GM23338 (cell line): ENCODE results near the gene TEX35. TPM values are rescaled to one million over a fixed set of nuclear protein-coding genes. Genes with fewer than 3 reads are reported as not detected.

Experiments used
- ATAC-seq: fragments of 200-7000 bp; cut with Tn5 transposase; 3 replicates; pipeline ENCODE4 v1.9.1; 2020
- DNase-seq: peaks from one replicate; pipeline ENCODE4 v3.0.0-alpha.2; 2015; ENCODE audit warnings: low spot score
- H2AFZ ChIP-seq: fragments of 200-600 bp; sonication (generic); 2 replicates; pipeline ENCODE4 v1.8.0; 2016; ENCODE audit warnings: antibody characterized with exemption, mild to moderate bottlenecking, moderate library complexity
- H3F3A ChIP-seq: fragments of 200-600 bp; sonication (generic); replicated peaks from 2 replicates; pipeline ENCODE4 v1.8.0; 2017; ENCODE audit warnings: antibody characterized with exemption, mixed run types, low read depth
- H3K27ac ChIP-seq: fragments of 200-600 bp; sonication (generic); 2 replicates; pipeline ENCODE4 v1.6.1; 2016; ENCODE audit warnings: low read depth
- H3K27me3 ChIP-seq: fragments of 200-600 bp; sonication (generic); 2 replicates; pipeline ENCODE4 v1.8.0; 2016; ENCODE audit warnings: mild to moderate bottlenecking, mixed run types, moderate library complexity; ENCODE audit not compliant: insufficient read depth
- H3K36me3 ChIP-seq: fragments of 200-600 bp; sonication (generic); 2 replicates; pipeline ENCODE4 v1.8.0; 2016; ENCODE audit warnings: mild to moderate bottlenecking; ENCODE audit not compliant: insufficient read depth
- H3K4me1 ChIP-seq: fragments of 200-600 bp; sonication (generic); 2 replicates; pipeline ENCODE4 v1.8.0; 2016; ENCODE audit warnings: mild to moderate bottlenecking, moderate library complexity; ENCODE audit not compliant: insufficient read depth
- H3K4me2 ChIP-seq: fragments of 200-600 bp; sonication (generic); 2 replicates; pipeline ENCODE4 v1.7.1; 2017; ENCODE audit warnings: mixed run types
- H3K4me3 ChIP-seq: fragments of 200-600 bp; sonication (generic); 2 replicates; pipeline ENCODE4 v1.6.1; 2016; ENCODE audit warnings: mixed run types
- H3K79me2 ChIP-seq: fragments of 200-600 bp; sonication (generic); replicated peaks from 2 replicates; pipeline ENCODE4 v1.8.0; 2017; ENCODE audit warnings: mild to moderate bottlenecking; ENCODE audit not compliant: insufficient read depth
- H3K9me2 ChIP-seq: fragments of 200-600 bp; sonication (generic); 2 replicates; pipeline ENCODE4 v1.8.0; 2017; ENCODE audit not compliant: insufficient read depth
- H4K20me1 ChIP-seq: fragments of 200-600 bp; sonication (generic); replicated peaks from 2 replicates; pipeline ENCODE4 v1.8.0; 2017; ENCODE audit warnings: mild to moderate bottlenecking; ENCODE audit not compliant: insufficient read depth
- H3K27ac Mint-ChIP-seq: 2 replicates; pipeline ENCODE4 v1.8.0; 2020; ENCODE audit warnings: inconsistent platforms, mild to moderate bottlenecking, moderate library complexity, mixed read lengths
- H3K27me3 Mint-ChIP-seq: 3 replicates; pipeline ENCODE4 v1.8.0; 2022; ENCODE audit warnings: low read depth, mild to moderate bottlenecking, moderate library complexity, mixed read lengths, inconsistent platforms; ENCODE audit not compliant: insufficient read depth, poor library complexity
- H3K36me3 Mint-ChIP-seq: 3 replicates; pipeline ENCODE4 v1.8.0; 2021; ENCODE audit warnings: low read depth, mild to moderate bottlenecking, inconsistent platforms, moderate library complexity, mixed read lengths
- H3K4me1 Mint-ChIP-seq: 3 replicates; pipeline ENCODE4 v1.8.0; 2020; ENCODE audit warnings: mild to moderate bottlenecking, inconsistent platforms, mixed read lengths
- H3K4me3 Mint-ChIP-seq: 3 replicates; pipeline ENCODE4 v1.8.0; 2021; ENCODE audit warnings: moderate library complexity, mild to moderate bottlenecking, inconsistent platforms, mixed read lengths
- H3K9me3 Mint-ChIP-seq: 3 replicates; pipeline ENCODE4 v1.8.0; 2020; ENCODE audit warnings: moderate library complexity, mild to moderate bottlenecking, inconsistent platforms, mixed read lengths
- CREB1 ChIP-seq: fragments of 250-450 bp; sonication (Bioruptor Pico); IDR thresholded peaks from 2 replicates; pipeline ENCODE4 v1.5.0; 2020; ENCODE audit warnings: low read depth, mild to moderate bottlenecking, moderate library complexity
- EZH2 ChIP-seq: fragments of 200-600 bp; sonication (generic); IDR thresholded peaks from one replicate; pipeline ENCODE4 v1.8.0; 2017; ENCODE audit warnings: antibody characterized with exemption, mild to moderate bottlenecking, low read depth; ENCODE audit not compliant: unreplicated experiment
- ZNF114 ChIP-seq: fragments of 250-450 bp; sonication (Bioruptor Pico); IDR thresholded peaks from 2 replicates; pipeline ENCODE4 v1.5.0; 2020; ENCODE audit warnings: mild to moderate bottlenecking, moderate library complexity
- polyA plus RNA-seq: library from polyadenylated mRNA; unstranded; fragments of >200 nt; fragmentation: Nextera tagmentation; extraction: Ambion mirVana; gene quantifications from 2 replicates; pipeline ENCODE4 v1.2.1, GENCODE V29; 2016
- total RNA-seq: library from RNA; depleted of rRNA; stranded (reverse); fragments of >200 nt; shearing (Covaris generic); gene quantifications from 2 replicates; pipeline ENCODE4 v1.2.3, GENCODE V29; 2014
- TF ChIP-seq, protein P1 (sequence below): fragments of 250-450 bp; sonication (Bioruptor Pico); IDR thresholded peaks from 2 replicates; pipeline ENCODE4 v1.5.0; 2020; ENCODE audit warnings: mild to moderate bottlenecking, moderate library complexity
- TF ChIP-seq, protein P2 (sequence below): IDR thresholded peaks from 2 replicates; pipeline ENCODE4 v1.6.1; 2016; ENCODE audit warnings: antibody characterized with exemption

Gene TEX35
- total and polyA plus RNA-seq, 2 experiments from 2014 or later: not detected

DNA sequence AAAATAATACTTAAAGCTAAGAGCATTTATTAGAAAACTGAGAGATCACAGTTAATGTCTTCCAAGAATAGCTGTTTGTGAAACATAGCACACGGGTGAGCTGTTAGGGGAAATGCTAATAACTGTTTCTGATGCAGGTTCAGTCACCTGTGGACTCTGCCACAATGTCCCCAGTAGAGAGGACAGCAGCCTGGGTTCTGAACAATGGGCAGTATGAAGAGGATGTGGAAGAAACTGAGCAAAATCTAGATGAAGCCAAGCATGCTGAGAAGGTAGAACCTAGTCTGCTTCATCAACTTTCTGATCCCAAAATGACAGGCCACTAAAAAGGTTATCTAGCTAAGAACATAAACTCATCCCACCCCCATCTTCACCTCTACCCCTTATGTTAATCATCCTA is 48.8 kb upstream of the TEX35 start (continued):
- TF ChIP-seq, protein P1, sequence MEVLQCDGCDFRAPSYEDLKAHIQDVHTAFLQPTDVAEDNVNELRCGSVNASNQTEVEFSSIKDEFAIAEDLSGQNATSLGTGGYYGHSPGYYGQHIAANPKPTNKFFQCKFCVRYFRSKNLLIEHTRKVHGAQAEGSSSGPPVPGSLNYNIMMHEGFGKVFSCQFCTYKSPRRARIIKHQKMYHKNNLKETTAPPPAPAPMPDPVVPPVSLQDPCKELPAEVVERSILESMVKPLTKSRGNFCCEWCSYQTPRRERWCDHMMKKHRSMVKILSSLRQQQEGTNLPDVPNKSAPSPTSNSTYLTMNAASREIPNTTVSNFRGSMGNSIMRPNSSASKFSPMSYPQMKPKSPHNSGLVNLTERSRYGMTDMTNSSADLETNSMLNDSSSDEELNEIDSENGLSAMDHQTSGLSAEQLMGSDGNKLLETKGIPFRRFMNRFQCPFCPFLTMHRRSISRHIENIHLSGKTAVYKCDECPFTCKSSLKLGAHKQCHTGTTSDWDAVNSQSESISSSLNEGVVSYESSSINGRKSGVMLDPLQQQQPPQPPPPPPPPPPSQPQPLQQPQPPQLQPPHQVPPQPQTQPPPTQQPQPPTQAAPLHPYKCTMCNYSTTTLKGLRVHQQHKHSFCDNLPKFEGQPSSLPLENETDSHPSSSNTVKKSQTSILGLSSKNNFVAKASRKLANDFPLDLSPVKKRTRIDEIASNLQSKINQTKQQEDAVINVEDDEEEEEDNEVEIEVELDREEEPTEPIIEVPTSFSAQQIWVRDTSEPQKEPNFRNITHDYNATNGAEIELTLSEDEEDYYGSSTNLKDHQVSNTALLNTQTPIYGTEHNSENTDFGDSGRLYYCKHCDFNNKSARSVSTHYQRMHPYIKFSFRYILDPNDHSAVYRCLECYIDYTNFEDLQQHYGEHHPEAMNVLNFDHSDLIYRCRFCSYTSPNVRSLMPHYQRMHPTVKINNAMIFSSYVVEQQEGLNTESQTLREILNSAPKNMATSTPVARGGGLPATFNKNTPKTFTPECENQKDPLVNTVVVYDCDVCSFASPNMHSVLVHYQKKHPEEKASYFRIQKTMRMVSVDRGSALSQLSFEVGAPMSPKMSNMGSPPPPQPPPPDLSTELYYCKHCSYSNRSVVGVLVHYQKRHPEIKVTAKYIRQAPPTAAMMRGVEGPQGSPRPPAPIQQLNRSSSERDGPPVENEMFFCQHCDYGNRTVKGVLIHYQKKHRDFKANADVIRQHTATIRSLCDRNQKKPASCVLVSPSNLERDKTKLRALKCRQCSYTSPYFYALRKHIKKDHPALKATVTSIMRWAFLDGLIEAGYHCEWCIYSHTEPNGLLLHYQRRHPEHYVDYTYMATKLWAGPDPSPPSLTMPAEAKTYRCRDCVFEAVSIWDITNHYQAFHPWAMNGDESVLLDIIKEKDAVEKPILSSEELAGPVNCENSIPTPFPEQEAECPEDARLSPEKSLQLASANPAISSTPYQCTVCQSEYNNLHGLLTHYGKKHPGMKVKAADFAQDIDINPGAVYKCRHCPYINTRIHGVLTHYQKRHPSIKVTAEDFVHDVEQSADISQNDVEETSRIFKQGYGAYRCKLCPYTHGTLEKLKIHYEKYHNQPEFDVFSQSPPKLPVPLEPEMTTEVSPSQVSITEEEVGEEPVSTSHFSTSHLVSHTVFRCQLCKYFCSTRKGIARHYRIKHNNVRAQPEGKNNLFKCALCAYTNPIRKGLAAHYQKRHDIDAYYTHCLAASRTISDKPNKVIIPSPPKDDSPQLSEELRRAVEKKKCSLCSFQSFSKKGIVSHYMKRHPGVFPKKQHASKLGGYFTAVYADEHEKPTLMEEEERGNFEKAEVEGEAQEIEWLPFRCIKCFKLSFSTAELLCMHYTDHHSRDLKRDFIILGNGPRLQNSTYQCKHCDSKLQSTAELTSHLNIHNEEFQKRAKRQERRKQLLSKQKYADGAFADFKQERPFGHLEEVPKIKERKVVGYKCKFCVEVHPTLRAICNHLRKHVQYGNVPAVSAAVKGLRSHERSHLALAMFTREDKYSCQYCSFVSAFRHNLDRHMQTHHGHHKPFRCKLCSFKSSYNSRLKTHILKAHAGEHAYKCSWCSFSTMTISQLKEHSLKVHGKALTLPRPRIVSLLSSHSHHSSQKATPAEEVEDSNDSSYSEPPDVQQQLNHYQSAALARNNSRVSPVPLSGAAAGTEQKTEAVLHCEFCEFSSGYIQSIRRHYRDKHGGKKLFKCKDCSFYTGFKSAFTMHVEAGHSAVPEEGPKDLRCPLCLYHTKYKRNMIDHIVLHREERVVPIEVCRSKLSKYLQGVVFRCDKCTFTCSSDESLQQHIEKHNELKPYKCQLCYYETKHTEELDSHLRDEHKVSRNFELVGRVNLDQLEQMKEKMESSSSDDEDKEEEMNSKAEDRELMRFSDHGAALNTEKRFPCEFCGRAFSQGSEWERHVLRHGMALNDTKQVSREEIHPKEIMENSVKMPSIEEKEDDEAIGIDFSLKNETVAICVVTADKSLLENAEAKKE: no peak
- TF ChIP-seq ZNF114 (CRISPR knock-in tag): no peak

DNA sequence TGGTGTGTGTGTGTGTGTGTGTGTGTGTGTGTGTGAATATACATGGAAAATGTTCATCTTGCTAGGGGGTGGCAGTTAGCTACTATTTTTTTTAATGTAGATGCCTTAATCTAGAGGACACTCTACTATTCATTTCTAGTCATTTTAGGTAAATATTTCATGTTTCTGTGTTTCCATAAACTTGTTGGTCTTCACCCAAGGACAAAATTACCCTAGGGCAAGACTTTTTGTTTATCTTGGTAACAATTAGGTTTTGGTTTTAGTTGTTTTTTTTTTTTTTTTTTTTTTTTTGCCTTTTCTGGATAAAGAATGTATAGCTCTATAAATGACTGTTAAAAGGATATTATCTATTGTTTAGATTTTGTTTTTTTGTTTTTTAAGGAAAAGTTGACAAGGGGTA is 48.3 kb upstream of the TEX35 start:
- Histone ChIP-seq H3K27me3 (no peaks in the 10 kb centered on the region), H4K20me1 (0 out of 2 replicates have a peak, but pooled peaks cover 3% of the 10 kb centered on the region), H3K79me2 (no peaks in the 10 kb centered on the region), H2AFZ (no peak overlapping the region), H3K36me3 (peaks cover 8% of the 10 kb centered on the region; the same call in 1 of the 2 replicates), H3K4me2 (no peak overlapping the region), H3K4me3 (no peak overlapping the region), H3K9me2 (no peaks in the 10 kb centered on the region), H3K27ac (no peak overlapping the region), H3K4me1 (peaks cover 14% of the 10 kb centered on the region; the same call in 1 of the 2 replicates), H3F3A (no peaks in the 10 kb centered on the region)
- Mint-ChIP-seq H3K27ac (no peak overlapping the region), H3K36me3 (peaks cover 21% of the 10 kb centered on the region), H3K4me3 (no peak overlapping the region), H3K4me1 (peaks cover 7% of the 10 kb centered on the region), H3K9me3 (no peaks in the 10 kb centered on the region), H3K27me3 (no peaks in the 10 kb centered on the region)
- no peak for ATAC-seq
- no peak for DNase-seq
- TF ChIP-seq, protein P1: no peak
- TF ChIP-seq, protein P2, sequence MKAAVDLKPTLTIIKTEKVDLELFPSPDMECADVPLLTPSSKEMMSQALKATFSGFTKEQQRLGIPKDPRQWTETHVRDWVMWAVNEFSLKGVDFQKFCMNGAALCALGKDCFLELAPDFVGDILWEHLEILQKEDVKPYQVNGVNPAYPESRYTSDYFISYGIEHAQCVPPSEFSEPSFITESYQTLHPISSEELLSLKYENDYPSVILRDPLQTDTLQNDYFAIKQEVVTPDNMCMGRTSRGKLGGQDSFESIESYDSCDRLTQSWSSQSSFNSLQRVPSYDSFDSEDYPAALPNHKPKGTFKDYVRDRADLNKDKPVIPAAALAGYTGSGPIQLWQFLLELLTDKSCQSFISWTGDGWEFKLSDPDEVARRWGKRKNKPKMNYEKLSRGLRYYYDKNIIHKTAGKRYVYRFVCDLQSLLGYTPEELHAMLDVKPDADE: no peak
- no peak for TF ChIP-seq CREB1 (CRISPR knock-in tag)
- no peak for TF ChIP-seq EZH2
